Smooth muscle cell (in vitro differentiated cells): ENCODE data around the gene UNC5B. TPM values are rescaled to one million over a fixed set of nuclear protein-coding genes. Genes with fewer than 3 reads are reported as not detected.

Source experiments
- DNase-seq: peaks from one replicate; lab custom pipeline; 2025; ENCODE audit not compliant: unreplicated experiment; lab: John Stamatoyannopoulos, UW
- H2AFZ ChIP-seq: fragments of 200-600 bp; sonication (generic); 2 replicates; pipeline ENCODE4 v1.6.0; 2016; ENCODE audit warnings: antibody characterized with exemption, low read depth, mild to moderate bottlenecking
- H3F3A ChIP-seq: fragments of 200-600 bp; sonication (generic); 2 replicates; pipeline ENCODE4 v1.6.0; 2017; ENCODE audit warnings: antibody characterized with exemption, low read depth
- H3K27ac ChIP-seq: fragments of 200-600 bp; sonication (generic); 2 replicates; pipeline ENCODE4 v1.5.1; 2016; ENCODE audit warnings: low read depth, mild to moderate bottlenecking
- H3K27me3 ChIP-seq: fragments of 200-600 bp; sonication (generic); 2 replicates; pipeline ENCODE4 v1.6.1; 2016; ENCODE audit warnings: low read depth, mild to moderate bottlenecking
- H3K36me3 ChIP-seq: fragments of 200-600 bp; sonication (generic); 2 replicates; pipeline ENCODE4 v1.5.1; 2016; ENCODE audit warnings: low read depth
- H3K4me1 ChIP-seq: fragments of 200-600 bp; sonication (generic); 2 replicates; pipeline ENCODE4 v1.5.1; 2016; ENCODE audit warnings: low read depth
- H3K4me2 ChIP-seq: fragments of 200-600 bp; sonication (generic); 2 replicates; pipeline ENCODE4 v1.6.0; 2016; ENCODE audit warnings: mild to moderate bottlenecking
- H3K4me3 ChIP-seq: fragments of 200-600 bp; sonication (generic); 2 replicates; pipeline ENCODE4 v1.5.1; 2016; ENCODE audit warnings: mild to moderate bottlenecking
- H3K79me2 ChIP-seq: fragments of 200-600 bp; sonication (generic); 2 replicates; pipeline ENCODE4 v1.6.0; 2016; ENCODE audit warnings: low read depth, mild to moderate bottlenecking
- H3K9ac ChIP-seq: fragments of 200-600 bp; sonication (generic); 2 replicates; pipeline ENCODE4 v1.6.0; 2016; ENCODE audit warnings: low read depth
- H3K9me3 ChIP-seq: fragments of 200-600 bp; sonication (generic); replicated peaks from 2 replicates; pipeline ENCODE4 v1.5.1; 2016; ENCODE audit warnings: low read depth
- H4K20me1 ChIP-seq: fragments of 200-600 bp; sonication (generic); 2 replicates; pipeline ENCODE4 v1.6.0; 2016; ENCODE audit warnings: low read depth
- CTCF ChIP-seq: fragments of 200-600 bp; sonication (generic); IDR thresholded peaks from 2 replicates; pipeline ENCODE4 v1.5.1; 2017; ENCODE audit warnings: borderline replicate concordance, mild to moderate bottlenecking, antibody characterized with exemption; ENCODE audit not compliant: insufficient read depth, poor library complexity, severe bottlenecking
- WGBS: methylation state at CpG from one replicate; pipeline ENCODE4 v1.1.7; 2016; ENCODE audit warnings: low lambda C conversion rate; 5-methylcytosine and 5-hydroxymethylcytosine counted together
- polyA plus RNA-seq: library from polyadenylated mRNA; unstranded; fragments of >200 nt; fragmentation: Nextera tagmentation; extraction: Ambion mirVana; gene quantifications from 2 replicates; pipeline ENCODE4 v1.2.1, GENCODE V29; 2016
- total RNA-seq: library from RNA; depleted of rRNA; stranded (reverse); fragments of >200 nt; gene quantifications from 2 replicates; pipeline ENCODE4 v1.2.3, GENCODE V29; 2014

UNC5B gene
- total and polyA plus RNA-seq, 2 experiments from 2014 or later, result 89.6 to 142 TPM

GRCh38 chr10:71281646-71282322, 69.4 kb downstream of the UNC5B start:
- H3K36me3 ChIP-seq, result no peaks in the 10 kb centered on the region
- H3K27ac ChIP-seq, result no peak overlapping the region
- no peaks in the 10 kb centered on the region for H3K9me3 ChIP-seq
- no peak overlapping the region for H3K4me3 ChIP-seq
- peaks cover 9% of the 10 kb centered on the region for H3K4me1 ChIP-seq
- no peaks in the 10 kb centered on the region for H3K27me3 ChIP-seq
- peaks cover 83% of the 10 kb centered on the region for H3K79me2 ChIP-seq
- TF ChIP-seq CTCF, result no peak
- H3F3A ChIP-seq, result no peaks in the 10 kb centered on the region
- H3K4me2 ChIP-seq, result no peak overlapping the region
- DNase-seq, result no peak
- H2AFZ ChIP-seq, result no peak overlapping the region
- H3K9ac ChIP-seq, result no peak overlapping the region
- WGBS, result 91% methylated on average over 8 of the region's 8 CpGs
- H4K20me1 ChIP-seq, result peaks cover 100% of the 10 kb centered on the region

- Histone ChIP-seq H3K4me2 (no peak overlapping the region), H3K9me3 (no peaks in the 10 kb centered on the region), H3K27ac (no peak overlapping the region), H3K9ac (no peak overlapping the region), H2AFZ (no peak overlapping the region), H3K4me1 (peaks cover 9% of the 10 kb centered on the region), H3F3A (no peaks in the 10 kb centered on the region), H3K79me2 (peaks cover 83% of the 10 kb centered on the region), H3K36me3 (no peaks in the 10 kb centered on the region), H4K20me1 (peaks cover 100% of the 10 kb centered on the region), H3K4me3 (no peak overlapping the region), H3K27me3 (no peaks in the 10 kb centered on the region)
- DNase-seq, result no peak
- TF ChIP-seq CTCF, result no peak
- 96% methylated on average over 2 of the region's 2 CpGs for WGBS
Measured at GRCh38 chr10:71282323-71282680, 69.9 kb downstream of the UNC5B start.

GRCh38 chr10:71283410-71283809, 71.0 kb downstream of the UNC5B start:
- peaks cover 100% of the 10 kb centered on the region for H4K20me1 ChIP-seq
- TF ChIP-seq CTCF, result no peak
- H3K27me3 ChIP-seq, result no peaks in the 10 kb centered on the region
- H3K4me1 ChIP-seq, result peaks cover 4% of the 10 kb centered on the region
- H3K4me3 ChIP-seq, result no peak overlapping the region
- H3K27ac ChIP-seq, result no peak overlapping the region
- no peak overlapping the region for H3K4me2 ChIP-seq
- no peaks in the 10 kb centered on the region for H3K9me3 ChIP-seq
- peaks cover 72% of the 10 kb centered on the region for H3K79me2 ChIP-seq
- no peaks in the 10 kb centered on the region for H3F3A ChIP-seq
- H3K9ac ChIP-seq, result no peak overlapping the region
- WGBS, result 92% methylated on average over 6 of the region's 6 CpGs
- no peaks in the 10 kb centered on the region for H3K36me3 ChIP-seq
- H2AFZ ChIP-seq, result no peak overlapping the region
- no peak for DNase-seq

GRCh38 chr10:71283876-71284275, 71.5 kb downstream of the UNC5B start:
- WGBS, result 93% methylated on average over 10 of the region's 10 CpGs
- Histone ChIP-seq H3K4me1 (no peaks in the 10 kb centered on the region), H3K36me3 (no peaks in the 10 kb centered on the region), H3K4me3 (no peak overlapping the region), H3K79me2 (peaks cover 68% of the 10 kb centered on the region), H3K4me2 (no peak overlapping the region), H4K20me1 (peaks cover 100% of the 10 kb centered on the region), H3K9me3 (no peaks in the 10 kb centered on the region), H3K9ac (no peak overlapping the region), H3F3A (no peaks in the 10 kb centered on the region), H3K27ac (no peak overlapping the region), H3K27me3 (no peaks in the 10 kb centered on the region), H2AFZ (no peak overlapping the region)
- no peak for TF ChIP-seq CTCF
- no peak for DNase-seq
